GM19351 (cell line): ENCODE results near the gene CPNE4.
"Not testable (repeated sequence)": the region's sequence is repeated elsewhere in the genome, so short reads cannot be mapped to it uniquely, and the experiment has no call there.

Experiments used
- ATAC-seq: cut with Tn5 transposase; IDR thresholded peaks from one replicate; pipeline ENCODE4 v1.9.1; 2021; ENCODE audit warnings: mild to moderate bottlenecking, moderate library complexity; ENCODE audit not compliant: unreplicated experiment

The CPNE4 gene

GRCh38 chr3:131885871-131886270 lies 148.9 kb downstream of the CPNE4 start:
- ATAC-seq = not testable (repeated sequence)

GRCh38 chr3:131883711-131884407 lies 151.0 kb downstream of the CPNE4 start:
- no peak for ATAC-seq

GRCh38 chr3:131883086-131883485 lies 151.7 kb downstream of the CPNE4 start:
- no peak for ATAC-seq

- ATAC-seq = no peak
These were observed 153.0 kb downstream of the CPNE4 start for GRCh38 chr3:131881777-131882176.

- ATAC-seq = no peak
These were observed 153.9 kb downstream of the CPNE4 start for GRCh38 chr3:131880948-131881347.

GRCh38 chr3:131868203-131868602 lies 166.6 kb downstream of the CPNE4 start:
- ATAC-seq = no peak

- ATAC-seq = no peak
These were observed 178.6 kb downstream of the CPNE4 start for GRCh38 chr3:131856171-131856570.

GRCh38 chr3:131850223-131850622 lies 184.6 kb downstream of the CPNE4 start:
- no peak for ATAC-seq

- no peak for ATAC-seq
These were observed 185.2 kb downstream of the CPNE4 start for GRCh38 chr3:131849616-131850015.

- no peak for ATAC-seq
These were observed 186.8 kb downstream of the CPNE4 start for GRCh38 chr3:131847966-131848510.

- peak; percentile 63 for ATAC-seq
These were observed 188.4 kb downstream of the CPNE4 start for GRCh38 chr3:131846296-131846924.

GRCh38 chr3:131843174-131843573 lies 191.6 kb downstream of the CPNE4 start:
- no peak for ATAC-seq

- no peak for ATAC-seq
These were observed 194.5 kb downstream of the CPNE4 start for GRCh38 chr3:131840156-131840797.

- no peak for ATAC-seq
These were observed 198.9 kb downstream of the CPNE4 start for GRCh38 chr3:131835906-131836305.

GRCh38 chr3:131831608-131832007 lies 203.2 kb downstream of the CPNE4 start:
- ATAC-seq = no peak

GRCh38 chr3:131821191-131821762 lies 213.5 kb downstream of the CPNE4 start:
- no peak for ATAC-seq

GRCh38 chr3:131819381-131820055 lies 215.3 kb downstream of the CPNE4 start:
- no peak for ATAC-seq

GRCh38 chr3:131812433-131812832 lies 222.4 kb downstream of the CPNE4 start:
- ATAC-seq = no peak

GRCh38 chr3:131811481-131811880 lies 223.3 kb downstream of the CPNE4 start:
- ATAC-seq = no peak

- ATAC-seq = peak; percentile 89
These were observed 227.0 kb downstream of the CPNE4 start for GRCh38 chr3:131807822-131808221.

- ATAC-seq = no peak
These were observed 228.1 kb downstream of the CPNE4 start for GRCh38 chr3:131806736-131807135.
